GM18517 (cell line): ENCODE data around the gene RNF225.
"Not testable (repeated sequence)": the region's sequence is repeated elsewhere in the genome, so short reads cannot be mapped to it uniquely, and the experiment has no call there.

Experiments
- ATAC-seq: cut with Tn5 transposase; IDR thresholded peaks from one replicate; pipeline ENCODE4 v1.9.1; 2021; ENCODE audit warnings: mild to moderate bottlenecking, moderate library complexity; ENCODE audit not compliant: unreplicated experiment

RNF225 gene

GRCh38 chr19:58395220-58395978 is at the start of gene RNF225:
RNF225 (plus strand) TSS chr19:58395656; CDS start chr19:58396090, 434 bp downstream.
- ATAC-seq = no peak

GRCh38 chr19:58346961-58347929 is 48.2 kb upstream of the RNF225 start:
- ATAC-seq = peak; percentile 81

GRCh38 chr19:58348080-58348479 is 47.4 kb upstream of the RNF225 start:
- ATAC-seq = not testable (repeated sequence)

- no peak for ATAC-seq
Observed at GRCh38 chr19:58349590-58349989, 45.9 kb upstream of the RNF225 start.

GRCh38 chr19:58350001-58350861 is 45.2 kb upstream of the RNF225 start:
- no peak for ATAC-seq

- no peak for ATAC-seq
Observed at GRCh38 chr19:58350871-58351557, 44.4 kb upstream of the RNF225 start.

GRCh38 chr19:58351558-58351878 is 43.9 kb upstream of the RNF225 start:
- no peak for ATAC-seq

GRCh38 chr19:58351990-58352755 is 43.3 kb upstream of the RNF225 start:
- no peak for ATAC-seq

GRCh38 chr19:58352760-58353671 is 42.4 kb upstream of the RNF225 start, which contains the start of gene A1BG:
A1BG (minus strand) TSS chr19:58353492; CDS start chr19:58353437, 55 bp downstream.
- ATAC-seq = no peak

GRCh38 chr19:58353717-58354477 is 41.6 kb upstream of the RNF225 start:
- no peak for ATAC-seq

GRCh38 chr19:58354478-58355030 is 40.9 kb upstream of the RNF225 start:
- no peak for ATAC-seq

GRCh38 chr19:58355215-58355796 is 40.1 kb upstream of the RNF225 start:
- no peak for ATAC-seq

GRCh38 chr19:58355908-58356765 is 39.3 kb upstream of the RNF225 start:
- ATAC-seq = no peak

GRCh38 chr19:58356766-58357480 is 38.5 kb upstream of the RNF225 start:
- no peak for ATAC-seq

- no peak for ATAC-seq
Observed at GRCh38 chr19:58357481-58358145, 37.8 kb upstream of the RNF225 start.
